Hepatocyte (in vitro differentiated cells): Measurements from ENCODE around the gene SLC39A10.

Experiments used
- EZH2 ChIP-seq: fragments of 200-600 bp; sonication (generic); IDR thresholded peaks from 2 replicates; pipeline ENCODE4 v1.6.1; 2016; ENCODE audit warnings: antibody characterized with exemption, mild to moderate bottlenecking, borderline replicate concordance
- TF ChIP-seq, protein P1 (sequence below): fragments of 200-600 bp; sonication (generic); IDR thresholded peaks from 2 replicates; pipeline ENCODE4 v1.5.1; 2016; ENCODE audit warnings: antibody characterized with exemption, mild to moderate bottlenecking; ENCODE audit not compliant: poor library complexity

- TF ChIP-seq, protein P1, sequence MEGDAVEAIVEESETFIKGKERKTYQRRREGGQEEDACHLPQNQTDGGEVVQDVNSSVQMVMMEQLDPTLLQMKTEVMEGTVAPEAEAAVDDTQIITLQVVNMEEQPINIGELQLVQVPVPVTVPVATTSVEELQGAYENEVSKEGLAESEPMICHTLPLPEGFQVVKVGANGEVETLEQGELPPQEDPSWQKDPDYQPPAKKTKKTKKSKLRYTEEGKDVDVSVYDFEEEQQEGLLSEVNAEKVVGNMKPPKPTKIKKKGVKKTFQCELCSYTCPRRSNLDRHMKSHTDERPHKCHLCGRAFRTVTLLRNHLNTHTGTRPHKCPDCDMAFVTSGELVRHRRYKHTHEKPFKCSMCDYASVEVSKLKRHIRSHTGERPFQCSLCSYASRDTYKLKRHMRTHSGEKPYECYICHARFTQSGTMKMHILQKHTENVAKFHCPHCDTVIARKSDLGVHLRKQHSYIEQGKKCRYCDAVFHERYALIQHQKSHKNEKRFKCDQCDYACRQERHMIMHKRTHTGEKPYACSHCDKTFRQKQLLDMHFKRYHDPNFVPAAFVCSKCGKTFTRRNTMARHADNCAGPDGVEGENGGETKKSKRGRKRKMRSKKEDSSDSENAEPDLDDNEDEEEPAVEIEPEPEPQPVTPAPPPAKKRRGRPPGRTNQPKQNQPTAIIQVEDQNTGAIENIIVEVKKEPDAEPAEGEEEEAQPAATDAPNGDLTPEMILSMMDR: no peak
- TF ChIP-seq EZH2: no peak
These were observed 48.1 kb upstream of the SLC39A10 start for GRCh38 chr2:195608768-195609454.
